HG02943 (cell line): ENCODE results near the gene EDN2.

Experiments used
- ATAC-seq: cut with Tn5 transposase; IDR thresholded peaks from one replicate; pipeline ENCODE4 v1.9.1; 2021; ENCODE audit warnings: mild to moderate bottlenecking, low read depth, moderate library complexity; ENCODE audit not compliant: unreplicated experiment

Gene EDN2

DNA sequence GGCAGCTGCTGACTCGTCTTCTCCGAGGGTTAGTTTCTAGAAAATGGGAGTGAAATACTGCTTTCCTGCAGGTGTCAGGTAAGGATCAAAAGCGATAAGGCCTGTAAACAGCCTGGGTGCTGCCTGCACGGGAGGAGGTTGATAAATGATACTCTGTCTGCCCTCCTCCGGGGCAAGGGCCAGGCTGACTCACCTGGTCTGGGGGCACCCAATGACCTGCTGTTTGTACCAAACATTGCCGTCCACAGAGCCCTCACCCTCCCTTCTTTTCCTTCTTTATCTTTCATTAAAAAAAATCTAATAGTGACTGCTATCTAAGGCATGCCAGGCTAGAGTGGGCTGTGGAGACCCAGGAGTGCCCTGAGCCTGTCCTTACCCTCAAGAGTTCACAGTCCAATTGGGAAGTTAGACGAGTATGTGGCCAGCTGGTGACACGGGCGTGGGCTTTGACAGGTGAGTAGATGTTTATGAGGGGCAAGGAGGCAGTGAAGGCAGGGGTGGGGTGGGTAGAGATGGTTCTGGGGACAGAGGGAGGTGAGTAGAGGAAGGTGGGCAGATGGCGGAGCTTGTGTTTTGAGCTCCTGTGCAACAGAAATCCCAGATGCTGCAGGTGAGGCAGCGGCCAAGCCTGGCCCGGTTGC lies 16.2 kb downstream of the EDN2 start:
- ATAC-seq = no peak

DNA sequence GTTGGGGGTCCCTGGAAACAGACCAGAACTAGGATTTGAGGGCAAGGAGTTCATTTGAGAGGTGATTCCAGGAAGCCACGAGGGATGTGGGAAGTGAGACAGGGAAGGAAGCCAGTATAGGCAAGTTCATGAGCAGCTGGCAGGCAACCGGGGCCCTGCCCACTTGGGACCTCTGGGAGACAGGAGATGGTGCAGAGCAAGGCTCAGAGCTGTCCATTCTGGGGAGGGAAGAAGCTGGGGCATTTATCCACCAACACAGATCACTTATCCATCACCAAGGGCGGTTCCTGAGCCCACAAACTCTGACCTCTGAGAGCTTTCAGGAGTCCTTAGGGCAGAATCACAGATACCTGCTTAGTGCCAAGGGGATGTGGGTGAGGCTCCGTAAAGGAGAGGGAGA lies 16.8 kb downstream of the EDN2 start:
- ATAC-seq = no peak

DNA sequence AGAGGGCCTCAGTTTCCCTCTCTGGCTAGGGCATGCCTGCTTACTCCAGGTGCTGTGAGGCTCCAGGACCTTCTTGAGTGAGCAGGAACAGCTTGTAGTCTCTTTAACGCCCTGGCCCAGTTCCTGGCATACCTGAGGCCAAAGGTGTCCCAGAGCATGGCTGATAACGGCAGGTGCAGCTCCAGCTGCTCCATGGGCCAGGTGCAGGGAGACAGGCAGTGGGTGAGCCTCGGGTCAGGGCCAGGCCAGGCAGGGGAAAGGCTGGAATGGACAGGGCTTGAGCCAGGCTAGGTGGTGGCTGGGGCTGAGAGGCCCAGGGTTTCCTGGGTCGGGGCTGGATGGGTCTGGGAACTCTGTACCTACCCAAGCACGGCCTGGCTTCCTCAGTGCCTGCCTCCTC lies 18.3 kb downstream of the EDN2 start:
- no peak for ATAC-seq

DNA sequence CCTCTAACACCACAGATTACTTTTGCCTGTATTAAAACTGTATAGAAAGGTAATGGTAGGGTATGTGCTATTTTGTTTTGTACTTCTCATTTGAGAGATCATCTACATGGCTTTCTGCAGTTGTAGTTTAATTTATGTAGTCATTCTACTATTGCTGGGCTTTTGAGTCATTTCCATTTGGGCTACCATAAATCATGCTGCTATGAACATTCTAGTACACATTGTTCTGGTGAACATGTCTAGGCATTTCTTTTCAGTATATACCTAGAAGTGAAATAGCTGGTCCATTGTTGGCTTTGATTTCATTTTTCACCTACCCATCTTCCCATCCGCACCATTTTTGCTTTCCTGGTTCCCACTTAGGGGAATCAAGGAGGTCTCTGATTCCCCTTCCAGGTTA lies 18.7 kb downstream of the EDN2 start:
- no peak for ATAC-seq

DNA sequence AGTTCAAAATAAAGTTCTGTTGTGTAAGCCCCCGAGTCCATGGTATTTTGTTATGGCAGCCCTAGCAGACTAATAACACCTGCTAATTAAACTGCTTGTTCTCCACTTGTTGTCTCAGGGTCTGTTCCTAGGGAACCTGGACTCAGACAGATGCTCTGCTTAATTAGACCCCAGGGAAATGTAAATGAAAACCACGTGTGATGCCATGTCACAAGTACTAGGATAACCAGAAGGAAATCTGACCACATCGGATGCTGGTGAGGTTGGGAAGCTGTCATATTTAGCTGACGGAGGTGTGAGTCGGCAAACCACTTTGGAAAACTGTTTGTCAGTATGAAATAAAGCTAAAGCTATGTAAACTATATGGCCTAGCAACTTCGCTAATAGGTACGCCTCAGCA lies 19.6 kb downstream of the EDN2 start:
- no peak for ATAC-seq

DNA sequence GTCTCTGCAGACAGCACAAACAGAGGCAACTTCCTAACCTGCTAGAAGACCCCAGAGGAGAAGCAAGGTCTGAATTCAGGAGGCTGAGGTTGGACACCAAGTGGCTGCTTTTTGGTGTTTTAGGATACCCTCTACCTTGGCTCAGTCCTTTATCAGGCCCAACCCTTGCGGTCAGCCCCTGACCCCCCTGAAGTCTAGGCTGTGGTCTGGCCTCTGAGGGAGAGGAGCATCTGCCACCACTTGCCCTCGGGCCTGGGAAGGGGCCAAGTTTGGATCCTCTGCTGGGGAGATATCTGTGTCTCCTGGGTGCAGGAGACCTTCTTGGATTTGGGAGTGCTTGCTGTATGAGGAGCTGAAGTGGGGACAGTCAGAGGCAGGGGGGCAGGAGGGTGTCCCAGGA lies 21.0 kb downstream of the EDN2 start:
- no peak for ATAC-seq

DNA sequence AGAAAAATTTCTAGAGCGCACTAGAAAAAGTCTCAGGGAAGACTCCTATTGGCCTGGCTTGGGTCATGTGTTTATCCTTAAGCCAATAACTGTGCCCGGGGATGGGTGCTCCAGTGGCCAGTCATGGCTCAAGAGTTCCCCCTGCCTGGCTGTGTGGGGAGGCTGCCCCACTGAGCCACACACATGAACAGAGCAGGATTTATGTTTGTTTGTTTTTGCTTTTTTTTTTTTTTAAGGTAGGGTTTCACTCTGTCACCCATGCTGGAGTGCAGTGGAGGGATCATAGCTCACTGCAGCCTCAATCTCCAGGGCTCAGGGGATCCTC lies 21.8 kb downstream of the EDN2 start:
- no peak for ATAC-seq

DNA sequence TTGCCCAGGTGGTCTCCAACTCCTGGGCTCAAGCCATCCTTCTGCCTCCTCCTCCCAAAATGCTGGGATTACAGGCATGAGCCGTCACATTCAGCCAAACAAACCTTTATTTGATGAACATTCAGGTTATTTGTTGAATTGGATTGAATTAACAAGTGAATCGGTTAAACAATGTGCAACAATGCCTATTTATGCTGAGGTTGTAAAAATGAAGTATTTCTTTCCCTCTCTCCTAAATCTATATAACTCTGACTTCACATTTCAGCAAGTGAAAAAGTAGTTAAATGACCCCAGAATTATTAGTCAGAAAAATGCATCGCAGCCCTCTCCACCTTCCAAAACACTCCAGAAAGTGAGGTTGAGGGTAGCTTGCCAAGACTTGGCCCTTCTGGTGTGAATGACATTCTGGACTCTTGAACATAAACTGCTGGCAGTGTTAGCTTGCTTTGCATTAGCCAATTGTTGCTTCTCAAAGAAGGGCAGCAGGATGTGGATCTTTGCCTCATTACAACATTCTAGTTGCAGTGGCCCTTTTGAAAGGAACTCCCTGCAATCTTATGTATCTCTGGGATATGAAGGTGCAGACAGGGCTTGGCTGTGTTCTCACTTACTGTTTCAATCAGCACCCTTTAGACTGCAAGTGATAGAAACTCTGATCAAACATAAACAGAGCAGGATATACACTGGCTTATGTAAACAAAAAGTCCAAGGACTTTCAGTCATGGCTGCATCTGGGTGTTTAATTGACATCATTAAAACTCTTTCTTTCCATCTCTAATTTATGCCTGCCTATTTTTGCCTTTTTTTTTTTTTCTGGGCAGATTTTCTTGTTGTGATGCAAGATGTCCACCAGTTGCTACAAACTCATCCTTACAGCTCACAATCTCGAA lies 22.4 kb downstream of the EDN2 start:
- ATAC-seq = no peak

DNA sequence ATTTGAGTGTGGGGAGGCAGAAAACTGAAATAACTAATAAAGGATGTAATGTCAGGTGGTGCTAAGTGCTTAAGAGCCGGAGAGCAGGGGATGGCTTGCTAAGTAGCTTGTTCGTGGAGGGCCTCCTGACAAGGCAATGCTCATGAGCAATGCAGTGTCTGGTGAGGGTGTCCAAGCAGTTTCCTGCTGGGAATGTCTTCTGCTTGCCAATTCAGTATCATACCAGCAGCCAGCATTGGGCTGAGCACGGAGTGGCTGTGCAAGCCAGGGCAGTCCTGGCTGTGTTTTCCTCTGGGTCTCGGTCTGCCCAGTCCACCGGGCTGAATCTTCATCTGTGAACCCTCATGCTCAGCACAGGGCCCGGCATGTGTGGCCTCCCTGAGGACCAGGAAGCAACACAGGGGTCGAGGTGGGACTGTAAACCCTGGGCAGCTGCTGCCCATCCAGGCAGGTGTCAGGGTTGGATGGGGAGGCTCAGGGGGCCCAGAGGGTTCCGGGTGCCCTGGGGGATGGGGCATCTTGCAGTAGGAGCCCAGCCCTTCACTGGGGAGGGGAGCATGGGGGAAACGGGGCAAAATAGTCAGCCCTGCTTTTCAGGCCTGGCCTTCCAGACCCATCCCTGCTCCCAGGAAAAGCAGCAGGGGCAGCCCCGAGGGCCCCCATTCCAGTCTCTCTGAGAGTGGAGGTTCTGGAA lies 27.5 kb downstream of the EDN2 start:
- ATAC-seq = no peak

DNA sequence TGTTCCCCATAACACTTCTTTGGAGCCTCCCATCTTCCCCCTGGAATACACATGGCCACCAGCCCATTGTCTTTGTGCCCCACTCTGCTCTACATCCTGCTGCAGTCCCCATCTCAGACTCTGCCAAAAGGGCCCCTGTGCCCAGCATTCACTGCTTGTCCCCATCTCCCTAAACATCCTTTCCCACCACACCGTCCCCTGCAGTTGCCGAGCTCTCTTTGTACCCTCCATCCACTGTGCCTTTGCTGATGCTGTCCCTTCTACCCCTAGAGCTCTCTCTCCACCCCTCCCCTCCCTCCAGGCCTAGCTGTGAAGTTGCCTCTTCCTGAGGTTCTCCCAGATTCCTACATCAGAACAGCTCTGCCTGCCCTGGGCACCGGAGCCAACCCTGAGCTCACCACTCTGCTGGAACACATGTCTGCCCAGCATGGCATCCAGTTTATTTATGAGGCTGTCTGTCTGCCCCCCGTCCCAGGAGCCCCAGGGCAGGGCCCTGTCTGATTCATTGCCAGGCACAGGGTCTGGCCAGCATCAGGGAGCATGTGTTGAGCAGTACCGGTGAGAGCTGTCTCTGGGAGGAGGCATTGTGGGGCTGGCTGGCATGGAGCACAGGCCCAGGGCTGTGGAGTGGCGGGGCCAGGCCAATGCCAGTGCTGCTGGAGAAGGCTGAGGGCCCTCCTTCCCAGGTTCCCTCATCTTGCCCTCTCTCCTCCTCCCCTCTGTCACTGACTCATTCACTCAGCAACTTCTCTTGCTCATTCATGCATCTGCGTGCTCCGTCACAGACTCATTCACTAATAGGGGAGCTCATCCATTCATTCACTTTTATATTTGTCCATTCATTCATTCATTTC lies 28.8 kb downstream of the EDN2 start:
- ATAC-seq = no peak

DNA sequence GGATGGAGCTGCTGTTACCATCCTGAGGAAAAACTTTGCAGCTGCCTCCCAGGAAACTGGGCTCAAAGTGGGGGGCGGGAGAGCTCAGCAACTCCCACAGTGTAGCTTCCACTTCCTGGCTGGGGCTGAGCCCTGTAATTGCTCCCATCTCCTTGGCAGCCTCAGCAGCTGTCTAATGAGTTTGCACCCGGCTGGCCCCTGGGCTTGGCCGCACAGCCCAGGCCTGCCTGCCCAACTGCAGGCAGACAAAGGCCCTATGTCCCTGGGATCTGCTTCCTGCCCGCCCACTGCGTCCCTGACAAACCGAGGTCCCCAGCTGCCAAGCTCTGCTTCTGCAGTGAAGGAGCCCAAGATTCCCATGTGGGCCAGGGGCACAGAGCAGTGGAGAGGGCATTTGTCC lies 30.1 kb downstream of the EDN2 start:
- no peak for ATAC-seq

DNA sequence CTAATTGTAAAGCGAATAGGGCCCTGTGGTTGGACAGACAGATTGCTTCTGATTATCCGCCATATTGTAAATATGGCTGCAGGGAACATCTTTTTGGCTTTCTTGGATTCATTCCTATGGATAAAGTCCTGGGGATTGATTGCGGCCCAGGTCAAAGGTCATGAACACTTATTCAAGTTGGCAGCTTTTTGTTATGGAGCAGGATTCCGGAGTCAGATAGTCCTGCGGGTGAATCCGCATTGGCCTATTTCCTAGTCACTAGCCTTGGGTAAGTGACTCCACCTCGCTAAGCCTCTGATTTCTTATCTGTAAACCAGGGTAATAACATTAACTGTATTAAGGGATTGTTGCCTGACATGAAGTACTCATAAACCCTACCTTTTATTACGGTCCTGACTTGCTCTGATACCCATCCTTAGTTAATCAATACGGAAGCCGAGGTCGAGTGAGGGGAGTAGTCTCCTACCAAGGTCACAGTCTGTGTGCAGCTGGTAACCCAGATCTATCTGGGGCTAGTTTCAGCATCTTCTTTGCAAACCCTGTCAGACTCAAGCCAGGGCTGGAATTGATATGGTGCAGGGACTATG lies 31.7 kb downstream of the EDN2 start:
- no peak for ATAC-seq

DNA sequence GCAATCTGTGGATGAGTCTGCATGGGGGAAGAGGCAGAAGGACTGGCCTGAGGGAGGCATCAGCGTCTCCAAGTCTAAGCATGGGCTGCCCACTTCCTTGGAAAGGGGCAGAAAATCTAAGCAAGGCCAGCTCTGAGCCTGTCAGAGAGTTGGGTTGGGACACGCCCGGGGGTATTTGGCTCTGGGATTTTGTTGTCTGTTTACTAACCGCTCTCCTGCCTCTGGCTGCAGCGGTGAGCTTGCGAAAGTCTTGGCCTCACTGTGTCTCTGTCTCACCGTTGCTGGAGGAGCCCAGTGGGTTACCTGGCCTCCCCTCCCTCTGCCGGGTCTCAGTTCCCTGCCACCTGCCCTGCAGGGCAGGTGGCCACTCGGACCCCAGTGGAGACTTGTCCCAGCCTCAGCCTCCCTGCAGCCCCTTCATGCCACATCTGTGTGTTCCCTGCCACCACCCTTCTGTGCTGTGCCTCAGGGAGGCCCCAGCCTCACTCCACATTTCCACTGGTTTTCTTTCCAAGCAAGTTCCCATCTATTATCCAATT lies 33.7 kb downstream of the EDN2 start:
- no peak for ATAC-seq

DNA sequence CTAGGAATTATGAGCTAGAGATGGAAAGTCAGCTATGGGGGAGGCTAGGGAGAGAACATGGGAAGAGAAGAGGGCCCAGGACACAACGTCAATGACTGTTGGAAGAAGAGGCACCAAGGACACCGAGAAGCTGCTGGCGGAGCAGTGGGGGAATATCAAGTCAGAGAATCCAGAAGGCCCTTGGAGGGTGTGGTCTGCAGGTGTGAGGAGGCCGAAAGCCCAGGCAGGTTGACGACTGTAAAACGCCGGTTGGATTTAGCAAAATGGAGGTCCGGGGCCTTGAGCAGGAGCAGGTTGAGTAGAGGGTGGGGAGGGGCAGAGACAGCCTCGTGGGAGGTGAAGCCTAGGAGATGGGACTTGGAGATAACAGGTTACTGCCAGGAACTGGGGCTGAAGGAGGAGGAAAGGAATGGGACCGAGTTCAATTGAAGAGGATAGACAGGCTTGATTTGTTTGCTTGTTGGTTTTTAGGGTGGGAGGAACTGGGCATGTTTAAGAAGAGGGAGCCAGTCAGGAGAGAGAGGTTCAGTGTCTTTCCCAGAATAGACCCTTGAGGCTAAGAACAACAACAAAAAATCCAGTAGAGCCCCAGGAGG lies 35.1 kb downstream of the EDN2 start:
- ATAC-seq = no peak

DNA sequence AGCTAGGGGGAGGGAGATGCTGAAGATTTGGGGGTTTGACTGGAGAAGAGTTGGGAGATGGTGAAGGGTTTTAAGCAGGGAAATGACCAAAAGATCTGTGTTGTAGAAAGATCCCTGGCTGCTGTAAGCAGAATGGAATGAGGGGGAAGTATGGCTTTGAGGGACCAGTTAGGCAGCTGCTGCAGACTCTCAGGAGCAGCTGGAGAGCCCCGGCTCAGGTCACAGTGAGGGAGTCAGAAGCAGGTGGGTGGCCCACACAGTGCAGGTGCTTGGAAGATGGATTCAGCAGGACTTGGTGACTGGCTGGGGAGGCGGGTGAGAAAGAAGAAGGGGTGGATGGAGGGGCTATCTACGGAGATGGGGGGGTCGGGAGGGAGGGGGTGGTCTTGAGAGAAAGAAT lies 35.7 kb downstream of the EDN2 start:
- no peak for ATAC-seq

DNA sequence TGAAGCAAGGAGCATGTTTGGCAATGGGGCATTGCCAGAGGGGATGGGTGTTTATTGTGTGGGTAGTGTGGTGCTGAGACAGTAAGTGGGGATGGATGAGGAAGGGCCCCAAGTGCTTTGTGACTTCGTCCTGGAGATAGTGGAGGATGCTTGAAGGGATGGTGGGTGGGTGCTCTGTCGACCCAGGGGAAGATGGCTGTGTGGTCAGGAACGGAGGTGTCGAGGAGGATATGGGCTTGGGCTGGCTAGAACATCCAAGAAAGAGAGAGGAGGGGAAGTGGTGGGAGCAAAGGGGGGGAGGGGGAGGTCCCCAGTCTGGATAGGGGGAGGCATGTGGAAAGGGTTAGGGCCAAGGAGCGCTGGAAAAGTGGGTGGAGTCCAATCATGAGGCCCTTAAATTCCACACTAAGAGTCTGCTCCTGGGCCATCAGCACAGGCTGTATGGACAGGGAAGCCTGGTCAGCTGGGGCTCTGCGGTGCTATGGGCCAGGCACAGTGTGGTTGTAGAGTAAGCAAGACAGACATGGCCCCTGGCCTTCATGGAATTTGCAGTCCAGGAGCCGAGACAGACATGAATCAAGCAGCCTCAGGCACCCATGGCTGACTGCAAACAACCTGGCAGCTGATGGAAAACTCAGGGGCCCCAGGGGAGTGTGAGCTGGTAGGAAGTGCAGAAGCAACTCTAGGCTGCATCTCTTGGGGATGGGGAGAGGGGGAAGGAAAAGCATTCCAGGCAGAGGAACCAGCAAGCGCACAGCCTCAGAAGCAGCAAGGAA lies 36.3 kb downstream of the EDN2 start:
- ATAC-seq = no peak

DNA sequence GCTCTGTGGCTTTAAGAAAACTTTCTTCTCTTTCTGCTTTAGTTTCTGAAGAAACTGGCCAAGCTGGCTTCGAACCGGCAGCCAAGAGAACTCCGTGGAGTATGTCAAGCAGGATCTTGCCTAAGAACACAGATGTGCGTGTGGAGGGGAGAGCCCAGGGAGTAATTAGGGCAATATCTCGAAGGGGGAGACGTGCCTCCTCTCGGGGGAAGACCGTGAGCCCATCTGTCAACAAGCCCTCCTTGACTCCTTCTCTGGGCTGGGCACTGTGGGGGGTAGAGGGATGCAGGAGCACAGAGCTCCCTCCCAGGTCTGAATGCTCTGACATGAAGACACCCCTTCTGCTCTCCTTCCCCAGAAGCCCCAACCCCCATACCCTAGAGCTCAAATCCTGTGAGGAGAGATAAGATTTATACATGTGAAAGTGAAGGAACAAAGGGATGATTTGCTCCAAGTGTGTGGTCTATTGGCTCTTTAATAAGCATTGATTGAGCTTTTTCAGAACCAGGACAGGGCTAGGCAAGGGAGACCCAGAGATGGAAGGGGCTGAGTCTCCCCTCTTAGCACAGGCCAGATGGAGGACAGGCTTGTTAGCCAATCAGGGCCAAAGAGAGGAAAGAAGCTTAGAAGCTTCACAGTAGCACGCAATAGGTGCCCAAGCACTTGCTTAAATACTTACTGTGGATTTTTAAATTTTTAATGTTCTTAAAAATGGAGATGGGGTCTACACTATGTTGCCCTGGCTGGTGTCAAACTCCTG lies 37.5 kb downstream of the EDN2 start:
- ATAC-seq = no peak

DNA sequence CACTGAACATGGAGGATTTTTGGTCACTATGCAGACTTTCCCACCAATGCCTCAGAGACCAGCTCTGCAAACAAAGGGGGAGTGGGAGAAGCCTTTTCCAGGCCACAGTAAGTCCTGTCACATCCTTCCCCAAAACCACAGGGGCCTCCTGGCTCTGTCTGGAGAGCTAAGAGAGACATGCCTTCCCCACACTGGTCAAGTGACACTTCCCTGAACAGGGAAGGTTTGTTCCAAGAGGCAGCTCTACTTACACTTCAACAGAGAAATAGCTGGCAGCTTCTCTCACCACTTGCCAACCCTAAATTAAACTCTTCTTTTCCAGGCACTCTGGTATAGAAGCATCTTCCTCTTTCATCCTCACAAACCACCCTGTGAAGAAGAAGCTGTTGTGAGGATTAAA lies 39.7 kb downstream of the EDN2 start:
- ATAC-seq = no peak
